HG03342 (cell line): ENCODE results near the gene HACD4.
"Not testable (repeated sequence)": the region's sequence is repeated elsewhere in the genome, so short reads cannot be mapped to it uniquely, and the experiment has no call there.

Experiments
- ATAC-seq: cut with Tn5 transposase; IDR thresholded peaks from one replicate; pipeline ENCODE4 v1.9.1; 2021; ENCODE audit warnings: mild to moderate bottlenecking, moderate library complexity; ENCODE audit not compliant: unreplicated experiment

HACD4 gene

GRCh38 chr9:21016701-21017491 is 14.5 kb downstream of the HACD4 start:
- ATAC-seq: no peak

- ATAC-seq: no peak
These were observed 15.4 kb downstream of the HACD4 start for GRCh38 chr9:21015995-21016394.

- no peak for ATAC-seq
These were observed 16.2 kb downstream of the HACD4 start for GRCh38 chr9:21015129-21015815.

- ATAC-seq: no peak
These were observed 29.4 kb downstream of the HACD4 start for GRCh38 chr9:21002040-21002439.

GRCh38 chr9:21001581-21001980 is 29.9 kb downstream of the HACD4 start:
- no peak for ATAC-seq

- ATAC-seq: peak; percentile 81
These were observed 33.9 kb downstream of the HACD4 start for GRCh38 chr9:20997503-20998076.

GRCh38 chr9:20996809-20997208 is 34.6 kb downstream of the HACD4 start:
- peak; percentile 42 for ATAC-seq

GRCh38 chr9:20995616-20996015 is 35.8 kb downstream of the HACD4 start:
- ATAC-seq: no peak

- ATAC-seq: no peak
These were observed 37.0 kb downstream of the HACD4 start for GRCh38 chr9:20994486-20994885.

- no peak for ATAC-seq
These were observed 40.6 kb downstream of the HACD4 start for GRCh38 chr9:20990867-20991266.

- no peak for ATAC-seq
These were observed 41.5 kb downstream of the HACD4 start for GRCh38 chr9:20989923-20990341.

GRCh38 chr9:20988671-20989315 is 42.6 kb downstream of the HACD4 start:
- no peak for ATAC-seq

GRCh38 chr9:20988061-20988460 is 43.4 kb downstream of the HACD4 start:
- ATAC-seq: no peak

GRCh38 chr9:20987521-20987920 is 43.9 kb downstream of the HACD4 start:
- no peak for ATAC-seq

- ATAC-seq: no peak
These were observed 45.4 kb downstream of the HACD4 start for GRCh38 chr9:20985851-20986600.

GRCh38 chr9:20984506-20984905 is 46.9 kb downstream of the HACD4 start:
- no peak for ATAC-seq

- ATAC-seq: no peak
These were observed 50.0 kb downstream of the HACD4 start for GRCh38 chr9:20981486-20981885.

GRCh38 chr9:20980832-20981455 is 50.5 kb downstream of the HACD4 start:
- ATAC-seq: peak; percentile 85

- no peak for ATAC-seq
These were observed 53.2 kb downstream of the HACD4 start for GRCh38 chr9:20978249-20978648.

- not testable (repeated sequence) for ATAC-seq
These were observed 57.1 kb downstream of the HACD4 start for GRCh38 chr9:20974191-20974938.
